ENCODE measurements around the gene ZFYVE28.

The ZFYVE28 gene

DNA sequence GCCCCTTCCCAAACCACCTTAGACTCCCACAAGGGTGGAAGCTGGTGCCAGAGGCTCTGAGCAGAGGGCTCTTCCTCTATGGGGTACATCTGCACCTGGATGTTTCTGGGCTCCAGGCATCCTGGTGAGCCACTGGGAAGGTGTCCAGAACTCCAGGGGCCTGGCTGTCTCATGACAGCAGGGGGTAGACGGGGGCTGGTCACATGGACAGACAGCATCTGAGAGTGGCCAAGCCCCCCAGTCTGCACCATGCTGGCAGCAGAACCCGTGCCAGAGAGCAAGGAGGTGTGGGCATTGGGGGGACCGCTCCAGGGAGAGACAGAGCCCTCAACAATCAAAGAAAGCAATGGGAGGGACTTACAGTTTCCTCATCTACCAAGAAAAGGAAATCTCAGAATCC lies 39.5 kb downstream of the ZFYVE28 start:
- Histone ChIP-seq H3K27me3 (ENCODE audit: low read length) (no peaks in the 10 kb centered on the region), H3K9me2 (replicated peaks; ENCODE audit: insufficient read depth, low read length) (no peaks in the 10 kb centered on the region), H3K4me2 (ENCODE audit: low read depth, low read length, poor library complexity, severe bottlenecking) (no peak overlapping the region), H4K20me1 (ENCODE audit: low read depth, low read length) (no peaks in the 10 kb centered on the region), H3K9ac (ENCODE audit: low read length) (no peak overlapping the region), H3K36me3 (ENCODE audit: low read length) (no peaks in the 10 kb centered on the region), H3K9me3 (ENCODE audit: insufficient read depth, low read length) (no peaks in the 10 kb centered on the region), H3K79me2 (ENCODE audit: insufficient read depth, low read length) (no peaks in the 10 kb centered on the region), H3K4me3 (ENCODE audit: insufficient read depth, low read length, poor library complexity, severe bottlenecking) (no peak overlapping the region), H3K27ac (ENCODE audit: low read depth, low read length) (no peak overlapping the region), H3F3A (ENCODE audit: insufficient read depth) (no peaks in the 10 kb centered on the region), H2AFZ (ENCODE audit: low read depth, low read length, severe bottlenecking) (no peak overlapping the region)
- no peak for TF ChIP-seq EZH2phosphoT487 (conservative IDR thresholded peaks at IDR 0.05; ENCODE audit: low read length)
- TF ChIP-seq, protein P1, sequence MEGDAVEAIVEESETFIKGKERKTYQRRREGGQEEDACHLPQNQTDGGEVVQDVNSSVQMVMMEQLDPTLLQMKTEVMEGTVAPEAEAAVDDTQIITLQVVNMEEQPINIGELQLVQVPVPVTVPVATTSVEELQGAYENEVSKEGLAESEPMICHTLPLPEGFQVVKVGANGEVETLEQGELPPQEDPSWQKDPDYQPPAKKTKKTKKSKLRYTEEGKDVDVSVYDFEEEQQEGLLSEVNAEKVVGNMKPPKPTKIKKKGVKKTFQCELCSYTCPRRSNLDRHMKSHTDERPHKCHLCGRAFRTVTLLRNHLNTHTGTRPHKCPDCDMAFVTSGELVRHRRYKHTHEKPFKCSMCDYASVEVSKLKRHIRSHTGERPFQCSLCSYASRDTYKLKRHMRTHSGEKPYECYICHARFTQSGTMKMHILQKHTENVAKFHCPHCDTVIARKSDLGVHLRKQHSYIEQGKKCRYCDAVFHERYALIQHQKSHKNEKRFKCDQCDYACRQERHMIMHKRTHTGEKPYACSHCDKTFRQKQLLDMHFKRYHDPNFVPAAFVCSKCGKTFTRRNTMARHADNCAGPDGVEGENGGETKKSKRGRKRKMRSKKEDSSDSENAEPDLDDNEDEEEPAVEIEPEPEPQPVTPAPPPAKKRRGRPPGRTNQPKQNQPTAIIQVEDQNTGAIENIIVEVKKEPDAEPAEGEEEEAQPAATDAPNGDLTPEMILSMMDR (IDR thresholded peaks at IDR 0.05; ENCODE audit: insufficient read depth, low read length, poor library complexity, severe bottlenecking) = no peak

DNA sequence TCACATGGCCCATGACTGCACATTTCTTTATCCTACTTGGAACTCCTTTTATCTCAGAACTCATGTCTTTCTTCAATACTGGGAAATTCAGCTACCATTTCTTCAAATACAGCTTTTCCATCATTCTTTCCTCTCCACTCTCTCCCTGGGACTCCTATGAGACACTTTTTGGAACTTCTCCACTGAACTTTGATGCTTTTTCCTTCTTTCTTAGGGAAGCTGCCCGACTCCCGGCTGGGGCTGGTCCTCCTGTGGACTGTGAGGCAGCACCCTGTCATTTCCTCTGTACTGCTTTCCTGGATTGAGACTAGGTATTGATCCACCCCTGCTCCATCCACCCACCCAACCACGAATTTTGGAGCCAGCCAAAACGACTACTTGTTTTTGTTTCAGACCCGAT lies 40.0 kb downstream of the ZFYVE28 start:
- H3K9ac ChIP-seq (ENCODE audit: low read length) = no peak overlapping the region
- no peaks in the 10 kb centered on the region for H3K27me3 ChIP-seq (ENCODE audit: low read length)
- no peaks in the 10 kb centered on the region for H4K20me1 ChIP-seq (ENCODE audit: low read depth, low read length)
- no peak for TF ChIP-seq EZH2phosphoT487 (conservative IDR thresholded peaks at IDR 0.05; ENCODE audit: low read length)
- TF ChIP-seq, protein P1 (IDR thresholded peaks at IDR 0.05; ENCODE audit: insufficient read depth, low read length, poor library complexity, severe bottlenecking) = no peak
- no peaks in the 10 kb centered on the region for H3K79me2 ChIP-seq (ENCODE audit: insufficient read depth, low read length)
- H3K4me3 ChIP-seq (ENCODE audit: insufficient read depth, low read length, poor library complexity, severe bottlenecking) = no peak overlapping the region
- H3K9me2 ChIP-seq (replicated peaks; ENCODE audit: insufficient read depth, low read length) = no peaks in the 10 kb centered on the region
- no peaks in the 10 kb centered on the region for H3K36me3 ChIP-seq (ENCODE audit: low read length)
- H3K9me3 ChIP-seq (ENCODE audit: insufficient read depth, low read length) = no peaks in the 10 kb centered on the region
- H3K4me2 ChIP-seq (ENCODE audit: low read depth, low read length, poor library complexity, severe bottlenecking) = no peak overlapping the region
- no peaks in the 10 kb centered on the region for H3F3A ChIP-seq (ENCODE audit: insufficient read depth)
- H2AFZ ChIP-seq (ENCODE audit: low read depth, low read length, severe bottlenecking) = no peak overlapping the region
- H3K27ac ChIP-seq (ENCODE audit: low read depth, low read length) = no peak overlapping the region

DNA sequence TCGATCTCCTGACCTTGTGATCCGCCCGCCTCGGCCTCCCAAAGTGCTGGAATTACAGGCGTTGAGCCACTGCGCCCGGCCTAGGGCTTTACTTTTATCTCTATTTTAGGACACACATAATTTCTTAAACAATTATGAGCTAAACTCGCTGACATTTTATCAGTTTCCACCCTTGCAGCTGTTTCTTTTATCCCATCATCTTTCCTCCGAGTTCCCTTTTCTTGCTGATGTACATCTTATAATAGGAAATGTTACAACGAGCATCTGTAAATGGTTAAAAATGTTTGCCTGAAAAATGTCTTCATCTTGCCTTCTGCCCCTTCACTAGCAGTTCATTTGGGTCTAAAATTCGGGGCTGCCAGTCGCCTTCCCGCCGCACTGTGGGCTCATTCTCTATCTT lies 41.2 kb downstream of the ZFYVE28 start:
- no peak overlapping the region for H3K4me3 ChIP-seq (ENCODE audit: insufficient read depth, low read length, poor library complexity, severe bottlenecking)
- H3K9me3 ChIP-seq (ENCODE audit: insufficient read depth, low read length) = no peaks in the 10 kb centered on the region
- H2AFZ ChIP-seq (ENCODE audit: low read depth, low read length, severe bottlenecking) = no peak overlapping the region
- no peak for TF ChIP-seq EZH2phosphoT487 (conservative IDR thresholded peaks at IDR 0.05; ENCODE audit: low read length)
- TF ChIP-seq, protein P1 (IDR thresholded peaks at IDR 0.05; ENCODE audit: insufficient read depth, low read length, poor library complexity, severe bottlenecking) = no peak
- no peak overlapping the region for H3K4me2 ChIP-seq (ENCODE audit: low read depth, low read length, poor library complexity, severe bottlenecking)
- H4K20me1 ChIP-seq (ENCODE audit: low read depth, low read length) = no peaks in the 10 kb centered on the region
- no peaks in the 10 kb centered on the region for H3K27me3 ChIP-seq (ENCODE audit: low read length)
- no peaks in the 10 kb centered on the region for H3K36me3 ChIP-seq (ENCODE audit: low read length)
- H3K27ac ChIP-seq (ENCODE audit: low read depth, low read length) = no peak overlapping the region
- no peaks in the 10 kb centered on the region for H3K9me2 ChIP-seq (replicated peaks; ENCODE audit: insufficient read depth, low read length)
- H3K9ac ChIP-seq (ENCODE audit: low read length) = no peak overlapping the region
- H3F3A ChIP-seq (ENCODE audit: insufficient read depth) = no peaks in the 10 kb centered on the region
- no peaks in the 10 kb centered on the region for H3K79me2 ChIP-seq (ENCODE audit: insufficient read depth, low read length)

Data from SU-DHL-6 (cell line).